Measurements from ENCODE around the gene FBXW7.

Gene FBXW7

DNA sequence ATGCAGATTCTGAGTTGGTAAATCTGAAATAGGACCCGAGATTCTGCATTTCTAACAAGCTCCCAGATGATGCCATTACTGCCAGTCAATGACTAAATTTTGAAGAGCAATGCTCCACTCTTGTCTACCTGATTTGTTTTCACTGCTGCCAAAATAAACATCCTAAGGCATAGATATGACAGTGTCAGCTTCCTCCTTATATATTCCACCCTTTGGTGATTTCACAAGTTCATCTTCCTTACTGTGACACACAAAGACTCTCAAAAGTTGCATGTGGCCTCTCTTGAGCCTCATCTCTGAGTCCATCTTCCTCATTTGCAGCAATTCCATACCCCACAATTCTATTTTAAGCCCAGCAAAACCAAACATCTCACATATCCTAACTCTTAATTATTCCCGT, 110.9 kb downstream of the FBXW7 start:
- H3K4me3 ChIP-seq (ENCODE audit: low read length), result no peak overlapping the region
- no peak for DNase-seq (ENCODE audit: low read depth)
- TF ChIP-seq, protein P1, sequence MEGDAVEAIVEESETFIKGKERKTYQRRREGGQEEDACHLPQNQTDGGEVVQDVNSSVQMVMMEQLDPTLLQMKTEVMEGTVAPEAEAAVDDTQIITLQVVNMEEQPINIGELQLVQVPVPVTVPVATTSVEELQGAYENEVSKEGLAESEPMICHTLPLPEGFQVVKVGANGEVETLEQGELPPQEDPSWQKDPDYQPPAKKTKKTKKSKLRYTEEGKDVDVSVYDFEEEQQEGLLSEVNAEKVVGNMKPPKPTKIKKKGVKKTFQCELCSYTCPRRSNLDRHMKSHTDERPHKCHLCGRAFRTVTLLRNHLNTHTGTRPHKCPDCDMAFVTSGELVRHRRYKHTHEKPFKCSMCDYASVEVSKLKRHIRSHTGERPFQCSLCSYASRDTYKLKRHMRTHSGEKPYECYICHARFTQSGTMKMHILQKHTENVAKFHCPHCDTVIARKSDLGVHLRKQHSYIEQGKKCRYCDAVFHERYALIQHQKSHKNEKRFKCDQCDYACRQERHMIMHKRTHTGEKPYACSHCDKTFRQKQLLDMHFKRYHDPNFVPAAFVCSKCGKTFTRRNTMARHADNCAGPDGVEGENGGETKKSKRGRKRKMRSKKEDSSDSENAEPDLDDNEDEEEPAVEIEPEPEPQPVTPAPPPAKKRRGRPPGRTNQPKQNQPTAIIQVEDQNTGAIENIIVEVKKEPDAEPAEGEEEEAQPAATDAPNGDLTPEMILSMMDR (conservative IDR thresholded peaks at IDR 0.05; ENCODE audit: low read length), result no peak

DNA sequence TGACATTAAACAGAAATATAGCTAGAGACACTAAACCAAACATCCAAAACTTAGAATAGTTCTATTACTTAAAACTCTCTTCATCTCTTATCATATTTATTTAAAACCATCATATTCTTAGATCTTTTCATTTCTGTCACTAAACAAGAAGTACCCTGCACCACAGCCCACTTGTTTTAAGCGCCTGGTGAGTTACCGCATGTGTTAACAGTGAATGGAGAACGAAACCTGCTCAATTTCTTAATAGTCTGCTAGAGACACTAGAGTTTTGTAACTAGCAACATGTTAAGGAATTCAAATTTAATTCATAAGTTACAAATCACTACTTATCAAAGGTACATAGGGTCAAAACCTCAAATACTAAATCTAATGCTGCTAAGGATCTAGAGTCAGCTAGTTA, 111.5 kb downstream of the FBXW7 start:
- H3K4me3 ChIP-seq (ENCODE audit: low read length), result no peak overlapping the region
- TF ChIP-seq, protein P1 (conservative IDR thresholded peaks at IDR 0.05; ENCODE audit: low read length), result no peak
- DNase-seq (ENCODE audit: low read depth), result no peak

DNA sequence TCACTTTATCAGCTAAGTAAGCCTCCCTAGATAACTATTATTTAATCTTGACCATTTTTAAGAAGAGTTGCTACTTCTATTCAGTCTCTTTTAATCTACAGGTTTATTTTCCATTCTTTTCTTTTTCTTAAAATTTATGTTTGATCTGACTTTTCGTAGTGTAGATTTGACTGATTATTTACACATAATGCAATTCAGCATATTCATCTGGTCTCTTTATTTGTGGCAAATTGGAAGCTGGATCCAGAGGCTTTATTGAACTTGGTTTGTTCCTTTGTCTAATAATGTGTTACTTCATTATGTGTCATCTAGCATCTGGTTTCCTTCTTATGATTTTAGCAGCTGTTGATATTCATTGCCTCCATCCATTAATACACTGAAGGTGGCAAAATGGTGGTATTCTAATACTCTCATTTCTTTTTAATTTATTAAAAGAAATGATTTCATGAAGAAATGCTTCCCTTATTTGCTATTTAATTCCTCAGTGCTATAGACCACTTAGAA, 113.0 kb downstream of the FBXW7 start:
- TF ChIP-seq, protein P1 (conservative IDR thresholded peaks at IDR 0.05; ENCODE audit: low read length), result no peak
- DNase-seq (ENCODE audit: low read depth), result no peak
- H3K4me3 ChIP-seq (ENCODE audit: low read length), result no peak overlapping the region

DNA sequence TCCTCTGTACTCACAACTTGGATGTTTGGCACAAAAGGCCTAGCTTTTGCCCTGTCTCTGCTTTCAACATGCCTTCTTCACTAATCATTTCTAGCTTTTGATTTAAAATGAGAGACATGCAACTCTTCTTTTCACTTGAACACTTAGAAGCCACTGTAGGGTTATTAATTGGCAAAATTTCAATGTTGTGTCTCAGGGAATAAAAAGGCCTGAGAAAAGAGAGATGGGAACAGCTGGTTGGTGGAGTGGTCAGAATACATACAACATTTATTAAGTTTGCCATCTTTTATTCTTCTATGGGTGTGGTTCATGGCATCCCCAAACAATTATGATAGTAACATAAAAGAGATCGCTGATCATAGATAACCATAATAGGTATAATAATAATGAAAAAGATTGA, 114.3 kb downstream of the FBXW7 start:
- TF ChIP-seq, protein P1 (conservative IDR thresholded peaks at IDR 0.05; ENCODE audit: low read length), result no peak
- no peak overlapping the region for H3K4me3 ChIP-seq (ENCODE audit: low read length)
- DNase-seq (ENCODE audit: low read depth), result no peak

DNA sequence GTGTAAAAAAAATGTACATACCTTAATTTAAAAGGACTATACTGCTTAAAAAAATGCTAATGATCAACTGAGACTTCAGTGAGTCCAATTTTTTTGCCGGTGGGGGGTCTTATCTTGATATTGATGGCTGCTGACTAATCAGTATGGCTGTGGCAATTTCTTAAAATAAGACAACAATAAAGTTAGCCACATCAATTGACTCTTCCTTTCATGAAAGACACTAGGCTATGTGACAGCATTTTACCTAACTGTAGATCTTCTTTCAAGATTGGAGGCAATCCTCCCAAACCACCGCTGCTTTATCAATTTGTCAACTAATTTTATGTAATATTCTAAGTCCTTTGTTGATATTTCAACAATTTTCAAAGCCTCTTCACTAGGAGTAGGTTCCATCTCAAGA, 116.1 kb downstream of the FBXW7 start:
- DNase-seq (ENCODE audit: low read depth), result no peak
- TF ChIP-seq, protein P1 (conservative IDR thresholded peaks at IDR 0.05; ENCODE audit: low read length), result no peak
- no peak overlapping the region for H3K4me3 ChIP-seq (ENCODE audit: low read length)

DNA sequence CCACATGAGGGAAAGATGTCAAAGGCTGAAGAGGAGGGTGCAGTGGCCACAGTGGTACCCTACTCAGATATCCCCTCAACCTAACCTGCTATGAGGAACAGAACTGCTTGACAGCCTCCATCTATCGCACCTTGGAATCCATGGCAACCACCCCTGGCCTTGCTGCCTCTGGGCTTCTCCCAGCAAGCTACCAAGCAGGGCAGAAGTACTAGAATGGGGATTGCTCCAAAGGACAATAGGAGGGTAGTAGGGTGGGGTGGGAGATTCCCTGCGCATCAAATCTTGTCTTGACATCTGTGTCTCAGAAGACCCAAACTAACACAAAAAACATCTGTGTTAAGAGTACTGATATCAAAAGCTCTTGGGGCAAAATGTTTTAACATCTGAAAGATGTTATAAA, 118.2 kb downstream of the FBXW7 start:
- H3K4me3 ChIP-seq (ENCODE audit: low read length), result no peak overlapping the region
- no peak for DNase-seq (ENCODE audit: low read depth)
- TF ChIP-seq, protein P1 (conservative IDR thresholded peaks at IDR 0.05; ENCODE audit: low read length), result no peak

DNA sequence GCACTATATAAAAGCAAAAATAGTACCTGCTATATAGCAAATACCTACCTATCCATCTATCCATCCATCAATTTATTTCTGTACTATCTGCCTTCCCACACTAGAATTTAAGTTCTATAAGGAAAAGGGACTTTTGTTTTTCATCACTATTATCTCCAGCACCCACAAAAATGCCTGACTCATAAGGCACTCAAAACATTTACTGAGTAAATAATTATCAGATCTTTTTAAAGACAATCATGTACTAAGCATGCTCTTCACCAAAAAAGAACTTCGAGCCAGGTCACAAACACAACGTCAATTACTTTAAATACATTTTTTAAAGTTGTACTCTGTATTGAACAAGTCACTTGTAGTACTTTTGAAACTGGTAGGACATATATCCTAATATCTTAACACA, 119.9 kb downstream of the FBXW7 start:
- TF ChIP-seq, protein P1 (conservative IDR thresholded peaks at IDR 0.05; ENCODE audit: low read length), result no peak
- DNase-seq (ENCODE audit: low read depth), result peak; percentile 29
- H3K4me3 ChIP-seq (ENCODE audit: low read length), result no peak overlapping the region
